ENCODE data around the gene GPI. TPM values are rescaled to one million over a fixed set of nuclear protein-coding genes. Genes with fewer than 3 reads are reported as not detected.
A peak's percentile ranks its signal among the peaks of the same experiment; 100 is the strongest.

Gene GPI
- total and polyA plus RNA-seq, 2 of the 8 experiments (the other 6 are each of a cell fraction or from before 2014, with no cell fraction given) = 171 to 360 TPM

- H4K8ac ChIP-seq (ENCODE audit: extremely low read depth, insufficient read depth, low read length) = no peak overlapping the region
- no peak overlapping the region for H3K14ac ChIP-seq (ENCODE audit: insufficient read length)
- H3K36me3 ChIP-seq (ENCODE audit: control insufficient read depth in 2 of 4, insufficient read depth in 4 of 4, low read length in 3 of 4) = peaks cover 2 to 45% (median 17%) of the 10 kb centered on the region in 4 experiments; a peak in 7 of 8 replicates
- H3K23me2 ChIP-seq (ENCODE audit: low read depth, low read length) = 0 out of 2 replicates have a peak, but pooled peaks cover 3% of the 10 kb centered on the region
- no peak overlapping the region for H2BK12ac ChIP-seq (ENCODE audit: low read depth, low read length)
- FAIRE-seq (no peak), DNase-seq (ENCODE audit: low read depth in 1 of 2, low spot score in 2 of 2) (no peak)
- H3K23ac ChIP-seq (ENCODE audit: insufficient read length) = no peak overlapping the region
- no peak overlapping the region for H3K9ac ChIP-seq (replicated peaks in 1 of 4; ENCODE audit: extremely low read depth in 1 of 4, low read depth in 3 of 4, low read length in 3 of 4)
- H2BK5ac ChIP-seq (ENCODE audit: low read depth, low read length) = no peak overlapping the region
- H3K27ac ChIP-seq (ENCODE audit: low read depth, low read length) = no peak overlapping the region
- no peak overlapping the region for H3K18ac ChIP-seq (ENCODE audit: extremely low read depth, low read length)
- H2AK5ac ChIP-seq (ENCODE audit: low read depth, low read length) = no peak overlapping the region
- H2BK20ac ChIP-seq (ENCODE audit: low read length) = no peak overlapping the region
- POLR2A ChIA-PET (ENCODE audit: partially characterized antibody) = interaction anchor here (0.9 to 1.6 kb wide), 4 partner anchors 24 to 248 kb away, joined by 3 to 7 read pairs (median 4); partner anchors contain the start of genes GPI and ZNF302
- no peak overlapping the region for H2AFZ ChIP-seq (ENCODE audit: low read length)
- H3K4me2 ChIP-seq (ENCODE audit: insufficient read depth in 1 of 2, low read depth in 2 of 2, low read length in 2 of 2) = peak overlapping the region; percentile 66 to 77; a peak in 3 of 4 replicates
- peaks cover 0 to 2% (median 0%) of the 10 kb centered on the region in 4 experiments; a peak in 1 of 7 replicates for H3K4me1 ChIP-seq (replicated peaks in 1 of 4; ENCODE audit: control insufficient read depth in 3 of 4, insufficient read depth in 4 of 4, low read length in 3 of 4)
- H4K91ac ChIP-seq (replicated peaks; ENCODE audit: insufficient read length, low read length) = no peak overlapping the region
- no peak overlapping the region for H2BK15ac ChIP-seq (ENCODE audit: low read length)
- CTCF ChIA-PET (ENCODE audit: partially characterized antibody) = interaction anchor here (1.1 to 1.6 kb wide), 2 partner anchors 13 to 43 kb away, joined by 3 to 4 read pairs; no protein-coding TSS in a partner anchor
- peaks cover 4% of the 10 kb centered on the region for H3K79me1 ChIP-seq (ENCODE audit: low read depth, low read length)
- H4K20me1 ChIP-seq (replicated peaks in 1 of 2; ENCODE audit: control insufficient read depth in 1 of 2, insufficient read depth in 2 of 2, low read length in 2 of 2) = peaks cover 14 to 17% of the 10 kb centered on the region in 2 experiments
- no peak overlapping the region for H3K56ac ChIP-seq (replicated peaks; ENCODE audit: insufficient read length, low read depth, low read length)
- peaks cover 32 to 61% of the 10 kb centered on the region in 2 experiments for H3K79me2 ChIP-seq (ENCODE audit: control insufficient read depth in 1 of 2, insufficient read depth in 2 of 2, low read length in 2 of 2)
- 80% methylated on average over 9 of the region's 9 CpGs; no CpG with 5 or more reads in 1 of the 2 experiments for WGBS, 2 experiments (ENCODE audit: extremely low coverage in 1 of 2, insufficient coverage in 1 of 2, insufficient read length in 1 of 2, insufficient replicate concordance in 2 of 2, low coverage in 1 of 2, low lambda C conversion rate in 2 of 2, missing lambda C conversion rate in 1 of 2)
- H3K9me3 ChIP-seq (ENCODE audit: insufficient read depth in 2 of 2, low read depth in 1 of 2, low read length in 1 of 2) = no peaks in the 10 kb centered on the region
- no peak overlapping the region for H4K5ac ChIP-seq (ENCODE audit: insufficient read length, low read depth, low read length)
- H2BK120ac ChIP-seq (replicated peaks; ENCODE audit: low read depth, low read length) = no peak overlapping the region
- no peaks in the 10 kb centered on the region for H3K27me3 ChIP-seq (replicated peaks in 1 of 4; ENCODE audit: control insufficient read depth in 3 of 4, extremely low read depth in 1 of 4, insufficient read depth in 3 of 4, low read length in 3 of 4)
- H3K4me3 ChIP-seq (ENCODE audit: extremely low read depth in 1 of 4, insufficient read depth in 2 of 4, low read depth in 3 of 4, low read length in 4 of 4) = peak overlapping the region; percentile 87 to 100 (median 100); a peak in 7 of 8 replicates
- H3K4ac ChIP-seq (replicated peaks; ENCODE audit: insufficient read length, low read depth, low read length) = no peak overlapping the region
- no peak for TF ChIP-seq CTBP2 (IDR thresholded peaks at IDR 0.05; ENCODE audit: borderline replicate concordance, insufficient read depth, insufficient read length, low read length)
- TF ChIP-seq GABPA (IDR thresholded peaks at IDR 0.05; ENCODE audit: borderline replicate concordance, insufficient read depth, low read length) = no peak
- TF ChIP-seq CBX5 (IDR thresholded peaks at IDR 0.05; ENCODE audit: low read depth, low read length) = no peak
- TF ChIP-seq SP1 (IDR thresholded peaks at IDR 0.05; ENCODE audit: low read depth, low read length) = no peak
- no peak for TF ChIP-seq SP2 (IDR thresholded peaks at IDR 0.05; ENCODE audit: low read length)
- TF ChIP-seq CEBPB (IDR thresholded peaks at IDR 0.05; ENCODE audit: low read depth, low read length) = no peak
- TF ChIP-seq CBX8 (IDR thresholded peaks at IDR 0.05; ENCODE audit: borderline replicate concordance, low read depth, low read length) = no peak
- no peak for TF ChIP-seq POLR2A (IDR thresholded peaks at IDR 0.05; ENCODE audit: control extremely low read depth in 1 of 2, low read depth in 2 of 2, low read length in 2 of 2)
- TF ChIP-seq TCF12 (IDR thresholded peaks at IDR 0.05; ENCODE audit: low read depth, low read length) = no peak
- TF ChIP-seq RAD21 (IDR thresholded peaks at IDR 0.05 in 1 of 2, conservative IDR thresholded peaks at IDR 0.05 in 1 of 2; ENCODE audit: low read depth in 2 of 2, low read length in 2 of 2) = no peak
- no peak for TF ChIP-seq BCL11A (IDR thresholded peaks at IDR 0.05; ENCODE audit: low read depth in 2 of 2, low read length in 2 of 2)
- TF ChIP-seq TAF7 (optimal IDR thresholded peaks at IDR 0.05; ENCODE audit: borderline replicate concordance, low read depth, low read length) = no peak
- no peak for TF ChIP-seq BACH1 (IDR thresholded peaks at IDR 0.05; ENCODE audit: low read length)
- no peak for TF ChIP-seq TAF1 (IDR thresholded peaks at IDR 0.05; ENCODE audit: low read depth, low read length)
- TF ChIP-seq FOSL1 (IDR thresholded peaks at IDR 0.05; ENCODE audit: insufficient read depth, low read depth, low read length) = no peak
Measured at GRCh38 chr19:34429553-34429952, 64.6 kb downstream of the GPI start.
